Stimulated activated CD4-positive, alpha-beta T cell treated with anti-CD3 and anti-CD28 coated beads, Interleukin-1b, Interleukin-23, amount 100 ng/mL, for 1 hour (primary cell): Measurements from ENCODE around the gene BPIFB2.

Experiments used
- DNase-seq, 2 donors: peaks; one replicate each; pipeline ENCODE4 v3.0.0-alpha.2; 2020; ENCODE audit warnings: low read depth in 2 of 2

BPIFB2 gene

DNA sequence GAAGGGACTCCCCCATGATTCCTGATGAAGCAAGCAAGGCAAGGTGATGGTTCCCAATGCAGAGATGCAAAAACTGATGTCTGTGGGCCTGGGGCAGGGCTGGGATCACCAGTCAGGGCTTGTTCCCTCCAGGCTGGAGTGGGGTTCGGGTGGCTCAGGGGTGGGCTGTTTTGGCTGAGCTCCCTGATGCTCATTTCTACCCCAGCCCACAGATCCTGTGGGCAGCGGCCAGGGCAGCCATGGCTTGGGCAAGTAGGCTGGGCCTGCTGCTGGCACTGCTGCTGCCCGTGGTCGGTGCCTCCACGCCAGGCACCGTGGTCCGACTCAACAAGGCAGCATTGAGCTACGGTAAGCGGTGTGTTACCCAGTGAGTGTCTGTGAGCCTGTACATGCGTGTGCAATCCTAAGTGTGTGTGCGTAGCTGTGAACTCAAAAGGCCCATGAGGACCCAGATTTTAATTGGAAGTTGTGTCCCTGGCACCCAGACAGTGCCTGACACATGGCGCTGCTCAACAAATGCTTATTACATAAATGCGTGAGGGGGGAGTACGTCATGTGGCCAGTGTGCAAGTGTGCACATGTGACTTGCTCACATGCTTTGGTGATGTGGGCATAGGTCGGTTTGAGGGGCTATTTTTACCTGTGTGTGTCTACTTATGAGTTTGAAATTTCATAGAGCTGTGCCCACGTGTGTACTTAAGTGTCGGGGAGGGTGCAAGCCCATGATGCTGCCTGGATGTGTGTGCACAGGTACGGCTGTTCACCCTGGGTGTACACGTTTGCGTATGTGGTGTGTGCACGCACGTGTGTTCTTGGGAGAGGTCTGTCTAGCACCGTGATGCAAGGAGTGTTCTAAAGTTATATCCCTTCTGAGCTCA is 1.1 kb downstream of the BPIFB2 start:
- DNase-seq, result no peak

DNA sequence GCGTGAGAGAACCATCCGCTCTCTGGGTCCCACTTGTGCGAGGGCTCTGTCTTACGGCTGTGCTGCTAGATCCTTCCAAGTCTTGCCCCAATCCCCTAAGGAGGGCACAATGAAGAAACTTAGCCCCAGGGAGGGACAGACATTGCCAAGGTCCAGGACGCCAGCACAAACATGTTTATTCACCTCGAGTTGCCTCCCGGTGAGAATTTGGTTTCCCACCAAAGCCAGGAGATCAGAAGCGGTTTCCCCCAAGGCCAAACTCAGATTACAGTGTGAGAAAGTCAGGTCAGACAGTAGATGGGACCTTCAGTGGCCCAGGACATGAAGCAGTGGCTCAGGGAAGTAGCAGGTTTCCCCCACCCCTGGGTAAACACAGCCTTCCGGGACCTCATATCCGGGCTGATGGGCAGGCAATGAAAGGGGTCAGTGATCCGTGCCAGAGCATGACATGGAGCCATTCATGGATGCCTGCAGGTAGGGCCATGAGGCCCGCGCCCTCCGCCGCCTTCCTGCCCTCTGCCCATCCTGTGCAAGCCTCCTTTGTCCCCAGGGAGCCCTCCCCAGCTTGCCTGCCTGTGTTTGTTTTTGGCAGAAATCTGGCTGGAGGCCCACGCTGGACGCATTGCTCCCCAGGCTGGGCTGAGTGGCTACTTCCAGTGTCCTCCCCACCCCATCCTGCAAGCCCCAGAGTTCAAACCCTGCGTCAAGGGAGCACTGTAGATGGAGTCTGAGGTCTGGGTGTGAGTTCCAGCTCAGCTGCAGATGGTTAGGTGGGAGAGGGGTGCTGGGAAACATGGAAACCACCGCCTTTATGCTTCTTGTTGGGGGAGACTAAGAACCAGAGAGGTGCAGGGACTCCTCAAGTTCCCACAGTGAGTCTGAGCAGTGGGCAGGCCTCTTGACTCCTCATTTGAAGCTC is 2.0 kb downstream of the BPIFB2 start:
- DNase-seq, result no peak

DNA sequence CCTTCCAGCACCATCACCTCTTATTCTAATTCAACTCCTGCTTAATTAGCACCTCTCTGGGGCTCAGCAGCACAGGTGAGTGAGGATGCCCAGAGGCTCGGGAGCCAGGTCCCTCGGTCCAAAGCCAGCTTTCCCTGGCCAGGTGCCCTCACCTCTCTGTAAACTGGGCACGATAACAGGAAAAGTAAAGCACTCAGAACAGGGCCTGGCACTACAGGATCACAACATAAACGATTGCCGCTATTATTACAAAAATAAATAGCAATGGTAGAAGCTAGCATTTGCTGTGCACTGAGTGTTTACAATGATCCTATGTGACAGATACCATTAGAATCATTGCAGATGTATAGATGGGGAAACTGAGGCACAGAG is 2.6 kb downstream of the BPIFB2 start:
- no peak for DNase-seq

DNA sequence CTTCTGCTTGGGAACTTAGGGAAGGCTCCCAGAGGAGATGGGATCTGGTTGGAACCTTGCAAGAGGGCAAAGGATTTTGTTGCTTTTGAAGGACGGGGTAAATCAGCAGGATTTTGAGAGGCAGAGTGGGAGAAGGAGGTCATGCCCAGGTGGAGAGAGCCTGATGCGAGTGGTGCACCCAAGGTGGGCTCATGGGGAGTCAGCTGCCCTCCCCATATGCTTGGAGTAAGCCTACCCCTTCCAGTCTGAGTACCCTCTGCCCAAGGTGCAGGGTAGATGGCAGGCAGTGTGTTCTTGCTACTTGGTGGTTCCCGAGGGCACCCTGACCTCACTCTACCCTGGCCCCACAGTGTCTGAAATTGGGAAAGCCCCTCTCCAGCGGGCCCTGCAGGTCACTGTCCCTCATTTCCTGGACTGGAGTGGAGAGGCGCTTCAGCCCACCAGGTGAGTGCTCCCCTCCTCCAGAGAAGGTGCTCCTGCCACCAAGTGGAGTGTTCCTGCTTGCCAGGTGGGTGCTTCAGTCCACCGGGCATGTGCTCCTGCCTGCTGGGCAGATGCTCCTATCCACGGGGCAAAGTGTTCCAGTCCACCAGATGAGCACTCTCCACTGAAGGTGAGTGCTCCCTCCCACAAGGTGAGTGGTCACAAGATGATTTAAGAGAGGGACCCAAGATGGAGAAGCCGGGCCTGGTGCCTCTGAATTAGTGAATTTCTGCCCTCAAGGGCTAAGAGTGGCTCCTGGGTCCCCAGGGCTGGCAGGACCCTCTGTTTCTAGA is 3.4 kb downstream of the BPIFB2 start:
- DNase-seq, result no peak

DNA sequence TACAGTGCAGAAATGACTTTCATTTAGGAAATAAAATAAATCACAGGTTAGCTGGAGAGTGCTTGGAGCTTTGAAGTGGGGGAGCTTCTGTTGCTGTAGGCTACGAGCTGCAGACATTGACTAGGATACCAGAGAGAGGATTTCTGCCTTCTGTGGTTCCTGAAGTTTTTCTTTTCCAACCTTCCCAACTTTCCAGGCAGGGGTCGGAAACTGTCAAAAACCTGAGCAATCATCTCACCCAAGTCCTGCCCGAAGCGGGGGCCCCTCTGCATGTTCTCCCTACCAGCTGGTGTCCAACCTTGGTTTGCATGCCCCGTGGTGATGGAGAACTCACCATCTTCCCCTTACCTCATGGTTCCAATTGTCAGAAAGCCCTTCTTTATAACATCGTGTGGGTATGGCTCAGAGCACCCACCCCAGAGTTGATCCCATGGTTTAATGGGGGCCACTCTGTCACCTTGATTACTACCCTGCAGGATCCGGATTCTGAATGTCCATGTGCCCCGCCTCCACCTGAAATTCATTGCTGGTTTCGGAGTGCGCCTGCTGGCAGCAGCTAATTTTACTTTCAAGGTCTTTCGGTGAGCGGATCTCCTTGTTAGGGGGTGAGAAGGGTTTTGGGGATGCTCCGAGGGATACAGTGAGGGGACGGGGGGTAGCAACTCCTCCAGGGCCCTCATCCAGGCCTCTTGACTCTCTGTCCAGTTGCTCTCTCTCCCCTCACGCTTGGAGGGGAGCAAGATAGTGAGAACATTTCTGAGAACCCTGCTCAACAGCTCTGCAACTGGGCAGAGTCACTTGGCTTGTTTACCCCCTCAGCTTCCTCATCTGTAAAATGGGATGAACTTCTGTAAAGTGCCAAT is 5.1 kb downstream of the BPIFB2 start:
- no peak for DNase-seq

DNA sequence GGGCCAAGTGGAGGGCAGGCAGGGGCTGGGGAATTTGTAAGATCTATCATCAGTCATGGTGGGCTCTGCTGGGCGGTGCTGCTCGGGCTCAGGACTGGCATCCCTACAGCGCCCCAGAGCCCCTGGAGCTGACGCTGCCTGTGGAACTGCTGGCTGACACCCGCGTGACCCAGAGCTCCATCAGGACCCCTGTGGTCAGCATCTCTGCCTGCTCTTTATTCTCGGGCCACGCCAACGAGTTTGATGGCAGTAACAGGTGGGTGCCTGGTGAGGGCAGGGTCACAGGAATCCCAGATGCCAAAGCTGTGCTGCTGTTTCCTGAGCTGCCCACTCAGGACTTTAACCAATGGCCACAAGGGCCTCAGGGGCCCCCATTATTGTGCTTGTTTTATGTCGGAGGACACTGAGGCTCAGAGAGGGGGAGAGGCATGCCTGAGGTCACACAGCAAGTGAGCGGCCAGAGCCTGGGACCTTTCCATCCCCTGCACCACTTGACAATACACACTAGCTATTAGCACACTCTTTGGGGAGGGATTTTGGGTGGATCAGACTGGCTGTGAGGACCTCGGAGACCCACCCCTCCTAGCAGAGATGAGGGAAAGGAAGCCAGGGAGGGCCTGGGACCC is 6.3 kb downstream of the BPIFB2 start:
- DNase-seq, result no peak

DNA sequence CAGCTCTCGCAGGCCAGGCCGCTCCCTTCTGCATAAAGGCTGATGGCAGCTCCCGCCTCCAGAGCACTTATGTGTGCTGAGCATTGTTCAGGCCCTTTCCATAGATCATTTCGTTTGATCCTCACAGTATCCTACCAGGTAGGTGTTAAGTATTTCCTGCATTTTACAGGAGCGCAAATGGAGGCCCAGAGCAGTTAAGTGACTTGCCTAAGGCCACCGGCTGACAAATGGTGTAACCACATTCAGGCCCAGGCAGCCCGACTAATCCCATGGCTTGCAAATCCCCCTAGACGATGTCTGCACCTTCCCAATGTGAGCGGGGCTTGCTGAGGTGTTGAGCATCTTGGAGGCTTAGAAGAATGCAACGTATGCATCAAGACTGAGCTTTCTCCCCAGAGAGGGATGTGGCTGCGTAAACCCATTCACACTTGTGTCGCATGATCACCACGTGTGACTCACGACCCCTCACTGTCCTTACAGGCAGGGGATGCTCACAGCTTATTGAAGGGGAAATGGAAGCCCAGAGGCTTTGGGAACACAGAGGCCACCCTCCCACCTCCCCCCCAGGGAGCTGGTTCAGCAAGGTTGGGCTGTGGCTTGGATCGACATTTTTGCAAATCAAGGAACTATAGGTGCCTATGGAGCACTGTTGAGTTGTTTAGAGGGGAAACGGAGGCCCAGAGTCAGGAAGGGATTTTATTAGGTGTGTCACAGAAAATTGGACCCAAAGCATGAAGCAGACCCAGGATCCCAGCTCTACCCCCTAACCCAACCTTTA is 7.0 kb downstream of the BPIFB2 start:
- no peak for DNase-seq

DNA sequence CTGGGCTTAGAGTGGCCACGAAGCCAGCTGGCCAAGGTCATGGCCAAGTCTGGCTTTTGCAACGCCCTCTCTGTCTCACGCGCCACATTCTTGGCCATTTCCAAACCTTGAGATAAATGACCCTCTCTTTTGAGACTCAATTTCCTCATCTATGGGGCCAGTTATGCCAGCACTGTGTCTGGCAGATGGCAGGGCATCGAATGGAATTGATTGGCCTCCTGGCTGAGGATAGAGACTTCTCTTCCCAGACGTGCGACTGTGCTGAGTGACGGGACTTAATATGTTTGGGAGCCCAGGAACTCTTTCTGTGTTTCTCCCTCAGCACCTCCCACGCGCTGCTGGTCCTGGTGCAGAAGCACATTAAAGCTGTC is 7.6 kb downstream of the BPIFB2 start:
- no peak for DNase-seq

DNA sequence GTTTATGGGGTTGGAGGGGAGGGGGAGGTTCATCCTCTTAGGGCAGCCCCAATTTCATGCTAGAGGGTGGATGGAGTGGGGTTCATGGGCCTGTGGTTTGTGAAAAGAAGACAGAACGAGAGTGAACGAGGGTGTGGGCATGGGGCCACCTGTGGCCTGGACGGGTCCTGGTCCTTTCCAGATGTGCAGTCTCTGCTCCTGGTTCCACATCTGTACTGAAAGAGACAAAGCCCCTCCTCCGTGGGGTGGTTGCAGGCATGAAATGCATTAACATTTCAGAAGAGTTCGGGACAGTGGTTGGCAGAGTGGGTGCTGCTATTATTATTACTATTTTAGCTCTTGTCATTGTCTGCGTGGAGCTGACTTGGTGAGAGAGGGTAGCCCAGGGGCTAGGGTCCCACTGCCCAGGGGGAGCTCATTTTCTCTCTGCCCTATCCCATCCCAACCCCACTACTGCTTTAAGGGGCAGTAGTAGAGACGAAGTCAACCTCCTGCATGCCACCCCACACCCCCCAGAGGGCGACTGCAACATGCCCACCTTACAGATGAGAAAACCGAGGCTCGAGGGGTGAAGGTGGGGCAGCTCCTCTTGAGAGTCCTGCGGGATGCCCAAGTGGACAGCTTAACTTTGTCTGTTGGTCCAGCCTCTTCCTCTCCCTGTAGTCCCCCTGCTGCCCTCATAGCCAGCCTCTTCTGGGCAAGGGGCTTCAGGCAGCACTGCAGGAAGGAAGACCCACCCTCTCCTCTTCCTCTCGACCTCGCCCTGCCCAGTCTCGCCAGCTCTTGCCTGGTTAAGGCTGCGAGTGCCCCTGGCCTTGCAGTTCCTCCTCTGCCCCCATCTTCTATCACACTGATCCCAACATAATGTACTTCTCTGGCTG is 8.4 kb downstream of the BPIFB2 start:
- DNase-seq, result no peak

DNA sequence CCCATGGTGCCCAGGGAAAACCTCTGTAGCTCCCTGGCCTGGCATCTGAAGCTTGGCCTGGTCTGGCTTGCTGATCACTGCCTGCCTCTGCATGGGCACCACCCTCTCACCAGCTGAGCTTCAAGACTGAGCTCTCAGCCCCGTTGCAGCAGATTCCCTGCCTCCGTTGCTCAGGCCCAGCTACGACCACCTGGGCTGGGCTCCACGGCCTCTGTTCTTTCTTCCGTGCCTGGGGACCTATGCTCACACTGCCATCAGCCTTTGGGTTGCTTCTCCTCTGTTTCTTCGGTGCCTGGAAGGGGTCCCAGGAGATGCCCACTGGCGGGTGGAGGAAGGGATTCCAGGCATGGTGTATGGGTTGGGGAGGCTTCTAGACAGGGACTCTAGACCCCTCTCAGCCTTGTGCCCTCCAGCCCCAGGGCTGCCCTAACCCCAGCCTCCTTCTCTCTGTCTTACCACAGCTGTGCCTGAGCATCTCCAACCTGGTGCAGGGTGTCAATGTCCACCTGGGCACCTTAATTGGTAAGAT is 9.1 kb downstream of the BPIFB2 start:
- no peak for DNase-seq

DNA sequence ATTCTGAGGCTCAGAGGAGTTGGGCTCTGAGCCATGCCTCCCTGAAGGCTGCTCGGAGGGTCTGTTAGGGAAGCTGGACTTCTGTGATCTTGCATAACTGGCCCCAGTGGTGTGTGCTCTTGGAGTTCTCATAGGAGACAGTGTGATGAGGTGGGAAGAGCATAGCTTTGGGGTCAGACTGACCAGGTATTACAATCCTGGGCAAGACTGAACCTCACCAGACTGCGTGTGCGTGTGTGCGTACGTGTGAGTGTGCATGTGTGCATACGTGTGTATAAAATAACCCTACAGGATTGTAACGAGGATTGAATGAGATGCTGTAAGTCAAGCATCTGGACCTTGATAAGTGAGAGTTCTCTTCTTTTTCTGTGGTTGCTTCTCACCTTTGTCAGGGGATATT is 10.0 kb downstream of the BPIFB2 start:
- no peak for DNase-seq

DNA sequence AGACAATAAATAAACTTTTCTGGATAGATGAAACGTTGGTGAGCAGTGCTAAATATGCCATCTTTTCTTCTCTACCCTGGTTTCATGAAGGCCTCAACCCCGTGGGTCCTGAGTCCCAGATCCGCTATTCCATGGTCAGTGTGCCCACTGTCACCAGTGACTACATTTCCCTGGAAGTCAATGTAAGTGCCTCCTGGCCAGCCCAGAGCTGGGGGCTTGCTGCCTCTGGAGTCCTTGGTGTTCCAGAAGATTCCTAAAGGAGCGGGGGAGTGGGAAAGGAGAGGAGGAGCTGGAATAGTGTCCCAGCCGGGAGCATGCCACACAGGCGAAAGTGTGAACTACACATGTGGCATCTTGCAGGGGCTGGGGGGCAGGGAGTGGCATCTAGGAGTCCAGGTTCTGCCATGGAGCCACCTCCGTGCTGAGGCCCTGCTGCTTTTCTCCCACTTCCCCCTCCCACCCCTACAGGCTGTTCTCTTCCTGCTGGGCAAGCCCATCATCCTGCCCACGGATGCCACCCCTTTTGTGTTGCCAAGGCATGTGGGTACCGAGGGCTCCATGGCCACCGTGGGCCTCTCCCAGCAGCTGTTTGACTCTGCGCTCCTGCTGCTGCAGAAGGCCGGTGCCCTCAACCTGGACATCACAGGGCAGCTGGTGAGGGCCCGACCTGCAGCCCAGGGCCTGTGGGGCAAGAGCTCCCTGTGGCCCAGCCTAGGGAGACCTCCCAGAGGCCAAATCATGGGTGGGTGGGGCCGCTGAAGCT is 10.8 kb downstream of the BPIFB2 start:
- DNase-seq, result no peak

DNA sequence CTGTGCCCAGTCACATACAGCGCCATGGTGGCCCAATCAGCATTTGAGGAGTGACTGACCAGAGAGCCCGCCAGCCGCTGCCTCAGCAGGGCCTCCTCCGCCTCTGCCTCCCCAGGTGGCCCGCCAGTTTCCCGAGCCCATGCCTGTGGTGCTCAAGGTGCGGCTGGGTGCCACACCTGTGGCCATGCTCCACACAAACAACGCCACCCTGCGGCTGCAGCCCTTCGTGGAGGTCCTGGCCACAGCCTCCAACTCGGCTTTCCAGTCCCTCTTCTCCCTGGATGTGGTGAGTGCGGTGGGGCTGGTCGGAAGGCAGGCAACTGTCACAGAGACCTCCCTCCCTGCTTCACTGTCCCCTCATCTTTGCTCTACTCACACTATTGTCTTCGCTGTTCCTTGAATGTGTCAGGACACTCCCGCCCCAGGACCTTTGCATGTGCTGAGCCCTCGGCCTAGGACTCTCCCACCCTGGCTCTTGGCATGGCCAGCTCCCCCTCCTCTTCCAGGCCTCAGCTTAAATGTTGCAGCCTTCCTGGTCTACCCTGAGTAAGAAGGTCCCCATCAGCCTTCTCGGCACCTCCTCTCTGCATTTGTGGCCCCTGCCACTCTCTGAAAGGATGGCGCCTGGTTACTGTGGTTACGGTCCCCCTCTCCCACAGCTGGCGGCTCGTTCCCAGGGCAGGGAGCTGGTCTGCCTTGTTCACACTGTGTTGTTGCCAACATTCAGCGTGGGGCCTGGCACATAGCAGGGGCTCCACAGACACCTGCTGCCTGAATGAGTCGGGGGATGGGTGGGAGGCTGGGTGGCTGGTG is 12.2 kb downstream of the BPIFB2 start:
- DNase-seq, result no peak

DNA sequence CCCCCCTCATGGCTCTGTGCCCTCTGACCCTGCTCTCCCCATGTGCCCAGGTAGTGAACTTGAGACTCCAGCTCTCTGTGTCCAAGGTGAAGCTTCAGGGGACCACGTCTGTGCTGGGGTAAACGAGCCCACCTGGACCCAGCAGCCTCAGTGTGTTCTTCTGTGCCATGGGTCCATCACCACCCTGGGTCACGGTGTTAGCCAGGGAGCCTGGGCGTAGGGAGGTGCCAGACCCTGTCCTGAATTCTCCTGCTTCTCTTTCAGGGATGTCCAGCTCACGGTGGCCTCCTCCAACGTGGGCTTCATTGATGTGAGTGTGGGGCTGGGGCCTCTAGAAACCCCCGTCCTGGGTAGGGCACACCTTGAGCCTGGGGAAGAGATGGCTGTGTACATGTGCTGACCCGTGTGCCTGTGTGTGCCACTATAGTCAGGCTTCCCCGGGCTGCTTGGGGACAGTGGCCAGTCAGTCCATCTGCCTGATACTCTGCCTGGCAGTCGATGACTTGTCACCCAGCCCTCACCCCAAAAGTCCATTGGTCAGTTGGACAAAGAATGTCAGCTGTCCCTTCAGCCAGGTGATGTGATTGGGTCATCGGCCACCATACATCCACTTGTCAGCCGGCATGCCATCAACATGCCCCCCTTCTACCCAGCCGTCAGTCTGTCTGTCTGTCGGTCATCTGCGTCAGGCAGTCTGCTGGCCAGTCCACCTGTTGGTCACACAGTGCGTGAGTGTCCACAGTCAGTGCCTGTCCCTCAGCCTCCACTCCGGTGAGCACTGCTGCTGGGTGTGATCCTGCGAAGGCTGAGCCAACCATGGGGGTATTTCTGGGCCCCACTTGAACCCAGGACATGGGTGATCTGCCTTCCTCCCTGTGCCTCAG is 13.0 kb downstream of the BPIFB2 start:
- DNase-seq, result no peak

DNA sequence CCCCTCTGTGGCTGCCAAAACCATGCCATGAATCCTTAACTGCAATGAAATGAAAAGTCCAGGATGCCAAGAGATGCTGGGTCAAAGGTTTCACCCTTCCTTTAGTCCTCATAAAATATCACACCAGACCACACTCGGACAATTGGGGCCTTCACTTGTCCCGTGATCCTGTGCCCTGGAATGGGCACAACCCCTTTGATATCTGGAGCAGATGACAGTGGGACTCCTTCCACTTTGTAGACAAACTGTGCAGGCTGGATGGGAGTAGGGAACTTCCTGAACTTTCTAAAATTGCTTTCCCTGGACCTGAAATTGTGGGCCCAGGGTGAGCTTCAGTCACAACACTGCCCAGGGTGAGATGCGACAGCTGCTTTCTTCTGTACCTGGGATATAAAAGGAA is 14.4 kb downstream of the BPIFB2 start:
- DNase-seq, result no peak

DNA sequence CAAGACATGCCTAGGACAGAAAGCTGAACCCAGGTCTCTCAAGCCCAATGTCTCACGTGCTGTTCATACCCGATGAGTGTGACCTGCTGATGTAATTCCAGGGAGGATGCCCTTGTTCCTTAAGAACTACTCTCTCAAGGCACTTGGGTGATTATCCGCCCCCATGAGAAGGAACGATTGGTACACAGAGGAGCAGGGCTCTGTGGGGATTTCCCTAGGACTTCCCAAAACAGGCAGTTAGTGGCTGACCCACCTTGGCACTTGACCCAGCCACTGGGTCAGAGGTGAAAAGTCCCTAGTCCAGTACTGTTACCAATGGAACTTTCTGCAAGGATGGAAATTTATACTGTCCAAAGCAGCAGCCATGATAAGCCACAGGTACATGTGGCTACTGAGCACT is 14.8 kb downstream of the BPIFB2 start:
- DNase-seq, result no peak
